ENCODE measurements around the gene HOXD10. TPM values are rescaled to one million over a fixed set of nuclear protein-coding genes. Genes with fewer than 3 reads are reported as not detected.

The HOXD10 gene
- total and polyA plus RNA-seq, 12 donors: not detected

DNA sequence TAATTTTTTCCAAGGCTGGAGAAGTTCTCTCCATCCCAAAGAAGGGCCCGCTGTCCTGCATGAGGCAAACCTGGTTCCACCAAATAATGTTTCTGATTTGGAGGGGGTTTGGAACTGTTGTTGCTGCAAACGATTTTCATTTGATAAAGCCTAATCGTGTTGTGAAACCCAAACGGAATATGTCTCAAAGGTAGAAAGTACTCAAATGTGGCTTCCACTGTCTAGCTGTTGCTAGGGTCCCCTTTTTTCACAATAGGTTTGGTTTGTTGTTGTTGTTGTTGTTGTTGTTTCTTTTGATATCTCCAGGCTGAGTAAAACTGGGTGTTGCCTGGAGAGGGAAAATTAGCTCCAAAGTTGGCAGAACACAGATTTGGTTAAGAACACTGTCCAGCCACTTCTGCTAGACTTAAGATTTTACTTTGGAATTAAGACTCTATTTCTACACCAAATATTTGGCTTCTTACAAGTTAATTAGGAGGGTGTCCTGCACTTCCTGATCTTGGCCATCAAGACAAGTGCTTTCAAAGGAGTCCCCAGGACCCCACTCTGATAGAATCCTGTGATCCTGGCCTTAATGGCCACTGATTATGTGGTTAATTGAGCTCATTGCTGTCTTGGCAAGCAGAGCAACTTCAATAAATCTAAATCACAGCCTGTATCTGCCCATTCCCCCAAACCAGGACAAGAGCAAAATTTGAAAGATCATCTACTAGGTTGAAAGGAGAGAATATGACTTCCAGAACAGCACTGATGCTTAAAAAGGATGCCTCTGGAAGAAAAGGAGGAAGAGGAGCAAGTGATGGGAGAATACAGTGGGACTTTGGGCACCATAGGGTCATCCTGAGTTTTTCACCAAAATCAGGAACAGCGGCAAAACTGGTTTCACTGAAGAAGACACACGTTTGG, 27.4 kb upstream of the HOXD10 start:
- Histone ChIP-seq H3K4me3 (no peak overlapping the region), H3K27ac (no peak overlapping the region), H3K9me3 (no peaks in the 10 kb centered on the region), H3K4me1 (peaks cover 0 to 40% (median 31%) of the 10 kb centered on the region in 9 donors), H3K27me3 (peaks cover 66 to 100% (median 100%) of the 10 kb centered on the region in 7 donors), H3K36me3 (no peaks in the 10 kb centered on the region)
- intact Hi-C loops (cut with DNase I): loop anchor here in 8 of 10 donors (2.0 to 5.0 kb wide), 5 partner anchors 398 to 777 kb away; no protein-coding TSS in a partner anchor
- WGBS, 2 donors: 8 to 10% methylated on average over 6 of the region's 6 CpGs
- DNase-seq (no peak), ATAC-seq (no peak)
- no peak for TF ChIP-seq CTCF (IDR thresholded peaks at IDR 0.05)

GRCh38 chr2:176089843-176090395, 26.7 kb upstream of the HOXD10 start:
- intact Hi-C loops (cut with DNase I): loop anchor here in 9 of 10 donors (2.0 to 5.0 kb wide), 5 partner anchors 399 to 778 kb away; no protein-coding TSS in a partner anchor
- Histone ChIP-seq H3K4me1 (peaks cover 0 to 34% (median 29%) of the 10 kb centered on the region in 9 donors), H3K27ac (no peak overlapping the region), H3K36me3 (no peaks in the 10 kb centered on the region), H3K9me3 (no peaks in the 10 kb centered on the region), H3K27me3 (peaks cover 68 to 100% (median 100%) of the 10 kb centered on the region in 7 donors), H3K4me3 (no peak overlapping the region)
- no peak for TF ChIP-seq CTCF (IDR thresholded peaks at IDR 0.05)
- DNase-seq (no peak), ATAC-seq (no peak)

DNA sequence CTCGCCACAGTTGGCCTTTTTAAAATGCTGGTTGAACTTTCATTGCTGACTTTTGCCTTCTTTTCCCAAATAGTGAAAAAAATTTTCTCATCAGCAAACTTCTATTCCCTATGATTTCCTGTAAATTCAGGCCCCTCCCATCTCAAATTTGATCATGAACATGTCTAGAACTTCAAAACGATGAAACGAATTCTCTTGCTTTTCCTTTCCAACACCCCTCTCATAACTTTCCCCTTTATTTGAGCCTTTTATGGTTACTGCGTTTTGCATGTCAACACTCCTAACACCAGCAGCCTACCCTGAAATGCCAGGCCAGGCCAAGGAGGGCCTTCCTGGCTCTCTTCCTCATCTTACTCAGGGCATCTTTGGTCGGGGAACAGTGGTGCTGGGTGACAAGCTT, 25.7 kb upstream of the HOXD10 start:
- no peaks in the 10 kb centered on the region for H3K9me3 ChIP-seq
- H3K4me3 ChIP-seq: no peak overlapping the region
- peaks cover 0 to 25% (median 20%) of the 10 kb centered on the region in 9 donors for H3K4me1 ChIP-seq
- H3K27me3 ChIP-seq: peaks cover 68 to 100% (median 100%) of the 10 kb centered on the region in 7 donors
- TF ChIP-seq CTCF (IDR thresholded peaks at IDR 0.05): no peak
- WGBS, 2 donors: 18 to 20% methylated on average over 5 of the region's 5 CpGs
- intact Hi-C loops (cut with DNase I): loop anchor here in 1 of 10 donors (5.0 kb wide), 1 partner anchor 404 kb away; no protein-coding TSS in a partner anchor
- H3K36me3 ChIP-seq: no peaks in the 10 kb centered on the region
- ATAC-seq (no peak), DNase-seq (no peak)
- H3K27ac ChIP-seq: no peak overlapping the region

Data from heart right ventricle (tissue), 16 donors.